ENCODE results near the gene PPEF2.

The PPEF2 gene

DNA sequence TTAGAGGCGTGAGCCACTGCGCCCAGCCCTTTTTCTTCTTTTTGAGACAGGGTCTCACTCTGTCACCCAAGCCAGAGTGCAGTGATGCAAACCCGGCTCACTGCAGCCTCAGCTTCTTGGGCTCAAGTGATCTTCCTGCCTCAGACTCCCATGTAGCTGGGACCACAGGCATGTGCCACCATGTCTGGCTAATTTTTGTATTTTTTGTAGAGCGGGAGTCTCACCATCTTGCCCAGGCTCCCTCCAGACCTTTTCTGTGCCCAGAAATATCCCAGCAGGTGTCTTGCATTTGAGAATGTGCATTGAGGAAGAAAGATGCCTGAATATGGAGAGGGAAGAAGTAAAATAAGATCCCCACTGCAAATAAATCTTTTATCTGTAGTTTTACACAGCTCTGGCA lies 58.7 kb downstream of the PPEF2 start:
- TF ChIP-seq, protein P1, sequence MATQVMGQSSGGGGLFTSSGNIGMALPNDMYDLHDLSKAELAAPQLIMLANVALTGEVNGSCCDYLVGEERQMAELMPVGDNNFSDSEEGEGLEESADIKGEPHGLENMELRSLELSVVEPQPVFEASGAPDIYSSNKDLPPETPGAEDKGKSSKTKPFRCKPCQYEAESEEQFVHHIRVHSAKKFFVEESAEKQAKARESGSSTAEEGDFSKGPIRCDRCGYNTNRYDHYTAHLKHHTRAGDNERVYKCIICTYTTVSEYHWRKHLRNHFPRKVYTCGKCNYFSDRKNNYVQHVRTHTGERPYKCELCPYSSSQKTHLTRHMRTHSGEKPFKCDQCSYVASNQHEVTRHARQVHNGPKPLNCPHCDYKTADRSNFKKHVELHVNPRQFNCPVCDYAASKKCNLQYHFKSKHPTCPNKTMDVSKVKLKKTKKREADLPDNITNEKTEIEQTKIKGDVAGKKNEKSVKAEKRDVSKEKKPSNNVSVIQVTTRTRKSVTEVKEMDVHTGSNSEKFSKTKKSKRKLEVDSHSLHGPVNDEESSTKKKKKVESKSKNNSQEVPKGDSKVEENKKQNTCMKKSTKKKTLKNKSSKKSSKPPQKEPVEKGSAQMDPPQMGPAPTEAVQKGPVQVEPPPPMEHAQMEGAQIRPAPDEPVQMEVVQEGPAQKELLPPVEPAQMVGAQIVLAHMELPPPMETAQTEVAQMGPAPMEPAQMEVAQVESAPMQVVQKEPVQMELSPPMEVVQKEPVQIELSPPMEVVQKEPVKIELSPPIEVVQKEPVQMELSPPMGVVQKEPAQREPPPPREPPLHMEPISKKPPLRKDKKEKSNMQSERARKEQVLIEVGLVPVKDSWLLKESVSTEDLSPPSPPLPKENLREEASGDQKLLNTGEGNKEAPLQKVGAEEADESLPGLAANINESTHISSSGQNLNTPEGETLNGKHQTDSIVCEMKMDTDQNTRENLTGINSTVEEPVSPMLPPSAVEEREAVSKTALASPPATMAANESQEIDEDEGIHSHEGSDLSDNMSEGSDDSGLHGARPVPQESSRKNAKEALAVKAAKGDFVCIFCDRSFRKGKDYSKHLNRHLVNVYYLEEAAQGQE (IDR thresholded peaks at IDR 0.05; ENCODE audit: low read depth): no peak
- TF ChIP-seq EP300 (IDR thresholded peaks at IDR 0.05; ENCODE audit: borderline replicate concordance) (no peak), NFIC (IDR thresholded peaks at IDR 0.05) (no peak), RAD21 (IDR thresholded peaks at IDR 0.05; ENCODE audit: low read depth) (no peak), YY1 (IDR thresholded peaks at IDR 0.05; ENCODE audit: low read depth) (no peak), TEAD4 (IDR thresholded peaks at IDR 0.05) (no peak), CEBPB (IDR thresholded peaks at IDR 0.05) (no peak), USF1 (IDR thresholded peaks at IDR 0.05) (no peak), FOXM1 (IDR thresholded peaks at IDR 0.05; ENCODE audit: borderline replicate concordance, low read depth) (no peak), ZBTB7A (IDR thresholded peaks at IDR 0.05; ENCODE audit: low read depth) (no peak)

GRCh38 chr4:75841641-75842520 lies 60.4 kb downstream of the PPEF2 start:
- TF ChIP-seq YY1 (IDR thresholded peaks at IDR 0.05; ENCODE audit: low read depth) (no peak), TCF12 (IDR thresholded peaks at IDR 0.05; ENCODE audit: low read depth) (no peak), FOXM1 (IDR thresholded peaks at IDR 0.05; ENCODE audit: borderline replicate concordance, low read depth) (no peak), TEAD4 (IDR thresholded peaks at IDR 0.05) (no peak), EGR1 (IDR thresholded peaks at IDR 0.05) (no peak), CREB1 (IDR thresholded peaks at IDR 0.05; ENCODE audit: low read depth) (no peak), TAF1 (IDR thresholded peaks at IDR 0.05; ENCODE audit: low read depth) (no peak), EP300 (IDR thresholded peaks at IDR 0.05; ENCODE audit: borderline replicate concordance) (no peak), RAD21 (IDR thresholded peaks at IDR 0.05; ENCODE audit: low read depth) (no peak), CEBPB (IDR thresholded peaks at IDR 0.05) (no peak), ZBTB7A (IDR thresholded peaks at IDR 0.05; ENCODE audit: low read depth) (no peak), NFIC (IDR thresholded peaks at IDR 0.05) (no peak), USF1 (IDR thresholded peaks at IDR 0.05) (no peak)
- TF ChIP-seq, protein P1 (IDR thresholded peaks at IDR 0.05; ENCODE audit: low read depth): no peak
- TF ChIP-seq, protein P2, sequence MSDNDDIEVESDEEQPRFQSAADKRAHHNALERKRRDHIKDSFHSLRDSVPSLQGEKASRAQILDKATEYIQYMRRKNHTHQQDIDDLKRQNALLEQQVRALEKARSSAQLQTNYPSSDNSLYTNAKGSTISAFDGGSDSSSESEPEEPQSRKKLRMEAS (IDR thresholded peaks at IDR 0.05): no peak

DNA sequence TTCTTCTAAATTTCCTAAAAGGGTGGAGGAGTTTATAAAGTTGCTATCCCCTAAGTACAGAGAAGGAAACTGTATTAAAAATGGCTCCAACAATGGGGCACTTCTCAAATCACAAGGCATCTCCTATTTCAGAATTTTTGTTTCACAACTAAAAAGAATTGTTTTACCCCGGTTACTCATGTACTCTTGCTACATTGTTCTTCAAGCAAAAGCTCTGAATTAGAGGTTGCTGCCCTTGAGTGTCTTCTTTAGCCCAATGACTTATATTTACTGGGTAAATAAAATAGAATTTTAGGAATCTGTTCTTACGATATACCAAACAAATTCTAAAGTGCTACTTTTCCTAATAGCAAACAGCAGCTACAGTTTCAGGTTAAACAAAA lies 67.5 kb downstream of the PPEF2 start:
- no peak for TF ChIP-seq CREB1 (IDR thresholded peaks at IDR 0.05; ENCODE audit: low read depth)
- no peak for TF ChIP-seq YY1 (IDR thresholded peaks at IDR 0.05; ENCODE audit: low read depth)
- TF ChIP-seq FOXM1 (IDR thresholded peaks at IDR 0.05; ENCODE audit: borderline replicate concordance, low read depth): no peak

- no peak for TF ChIP-seq CEBPB (IDR thresholded peaks at IDR 0.05)
- TF ChIP-seq EP300 (IDR thresholded peaks at IDR 0.05; ENCODE audit: borderline replicate concordance): no peak
- TF ChIP-seq, protein P1 (IDR thresholded peaks at IDR 0.05; ENCODE audit: low read depth): no peak
- no peak for TF ChIP-seq RAD21 (IDR thresholded peaks at IDR 0.05; ENCODE audit: low read depth)
- TF ChIP-seq TCF12 (IDR thresholded peaks at IDR 0.05; ENCODE audit: low read depth): no peak
- no peak for TF ChIP-seq TAF1 (IDR thresholded peaks at IDR 0.05; ENCODE audit: low read depth)
- TF ChIP-seq, protein P2 (IDR thresholded peaks at IDR 0.05): no peak
- no peak for TF ChIP-seq FOXM1 (IDR thresholded peaks at IDR 0.05; ENCODE audit: borderline replicate concordance, low read depth)
- no peak for TF ChIP-seq USF1 (IDR thresholded peaks at IDR 0.05)
- no peak for TF ChIP-seq CREB1 (IDR thresholded peaks at IDR 0.05; ENCODE audit: low read depth)
- TF ChIP-seq TEAD4 (IDR thresholded peaks at IDR 0.05): no peak
- TF ChIP-seq YY1 (IDR thresholded peaks at IDR 0.05; ENCODE audit: low read depth): no peak
- TF ChIP-seq EGR1 (IDR thresholded peaks at IDR 0.05): no peak
- TF ChIP-seq NFIC (IDR thresholded peaks at IDR 0.05): no peak
Measured at GRCh38 chr4:75834095-75834771, 68.0 kb downstream of the PPEF2 start.
